Lung (tissue), 12 donors: ENCODE results near the gene NPM1. TPM values are rescaled to one million over a fixed set of nuclear protein-coding genes. Genes with fewer than 3 reads are reported as not detected.

Source experiments
- ATAC-seq: fragments of 200-7000 bp; cut with Tn5 transposase; one replicate; pipeline ENCODE4 v1.9.1; 2020; ENCODE audit warnings: moderate number of reproducible peaks; ENCODE audit not compliant: insufficient read depth, low FRiP score
- DNase-seq, 3 donors: peaks; one replicate each; pipeline ENCODE4 v3.0.0-alpha.2; 2013 to 2017
- H3K27ac ChIP-seq, 2 donors: one replicate each; pipeline ENCODE4 v1.5.1; 2013; ENCODE audit warnings: mild to moderate bottlenecking in 2 of 2, moderate library complexity in 2 of 2, control low read depth in 1 of 2, inconsistent platforms in 1 of 2, low read depth in 1 of 2, low read length in 1 of 2
- H3K27me3 ChIP-seq, 3 donors: one replicate each; pipeline ENCODE4 v1.5.1; 2013; ENCODE audit warnings: low read length in 2 of 3; ENCODE audit not compliant: control insufficient read depth in 3 of 3, insufficient read depth in 3 of 3
- H3K36me3 ChIP-seq, 4 donors: one replicate each; pipeline ENCODE4 v1.5.1; 2013; ENCODE audit warnings: low read length in 4 of 4, mild to moderate bottlenecking in 1 of 4, moderate library complexity in 1 of 4; ENCODE audit not compliant: control insufficient read depth in 4 of 4, insufficient read depth in 4 of 4
- H3K4me1 ChIP-seq, 5 donors: one replicate each; pipeline ENCODE4 v1.5.1; 2013; ENCODE audit warnings: low read length in 5 of 5, mild to moderate bottlenecking in 2 of 5, moderate library complexity in 1 of 5; ENCODE audit not compliant: control insufficient read depth in 5 of 5, insufficient read depth in 5 of 5
- H3K4me3 ChIP-seq: one replicate; pipeline ENCODE4 v1.5.1; 2013; ENCODE audit warnings: mild to moderate bottlenecking, control low read depth, moderate library complexity
- H3K9ac ChIP-seq, 2 donors: one replicate each; pipeline ENCODE4 v1.5.1; 2013; ENCODE audit warnings: low read length in 2 of 2, control low read depth in 1 of 2; ENCODE audit not compliant: insufficient read depth in 1 of 2
- H3K9me3 ChIP-seq, 4 donors: one replicate each; pipeline ENCODE4 v1.5.1; 2013; ENCODE audit warnings: low read length in 3 of 4, mild to moderate bottlenecking in 1 of 4, moderate library complexity in 1 of 4; ENCODE audit not compliant: control insufficient read depth in 4 of 4, insufficient read depth in 3 of 4
- CTCF ChIP-seq: IDR thresholded peaks from 2 replicates; pipeline ENCODE4 v1.5.1; 2012; ENCODE audit warnings: mild to moderate bottlenecking; ENCODE audit errors: control extremely low read depth, extremely low read depth
- WGBS, 2 donors: extraction: QIAGEN DNeasy Blood & Tissue Kit; methylation state at CpG; one replicate each; pipeline ENCODE4 v1.1.7; 2013; 5-methylcytosine and 5-hydroxymethylcytosine counted together
- polyA plus RNA-seq, 2 donors: library from polyadenylated mRNA; stranded (reverse); fragments of 200-250 nt; gene quantifications; one replicate each; pipeline ENCODE4 v1.2.1, GENCODE V29; 2013
- total RNA-seq, 2 donors: library from RNA; depleted of rRNA in 1 of 2; stranded (reverse); fragments of >200 nt in 1 of 2; gene quantifications; one replicate each; pipeline ENCODE4 v1.2.1, GENCODE V29; 2014 to 2021
- donor health status: control.
- donor health status: control.
- donor health status: Bipolar disorder and iron deficiency.
- donor health status: healthy.
- donor health status: DM: yes; HTN: yes; CAD: no.

NPM1 gene
- total and polyA plus RNA-seq, 4 donors: 601 to 2,411 (median 1,455) TPM

GRCh38 chr5:171419688-171420430, 32.2 kb downstream of the NPM1 start:
- TF ChIP-seq CTCF: no peak
- peaks cover 0 to 6% (median 3%) of the 10 kb centered on the region in 3 donors for H3K27me3 ChIP-seq
- no peak overlapping the region for H3K27ac ChIP-seq
- peak overlapping the region; percentile 9 for H3K4me3 ChIP-seq
- H3K9me3 ChIP-seq: no peaks in the 10 kb centered on the region
- H3K36me3 ChIP-seq: no peaks in the 10 kb centered on the region
- ATAC-seq (peak; percentile 27), DNase-seq (peak in 2 of 3 donors; percentile 38 to 44)
- 0 to 1% methylated on average over 51 to 95 of the region's 95 CpGs for WGBS, 2 donors
- peaks cover 0 to 31% (median 5%) of the 10 kb centered on the region in 5 donors for H3K4me1 ChIP-seq
- no peak overlapping the region for H3K9ac ChIP-seq

GRCh38 chr5:171420431-171421241, 33.0 kb downstream of the NPM1 start:
- no peak overlapping the region for H3K9ac ChIP-seq
- H3K4me3 ChIP-seq: no peak overlapping the region
- no peak for TF ChIP-seq CTCF
- 3% methylated on average over 53 to 65 of the region's 65 CpGs for WGBS, 2 donors
- DNase-seq (peak; percentile 88 to 98 (median 95)), ATAC-seq (peak; percentile 60)
- peaks cover 0 to 6% (median 3%) of the 10 kb centered on the region in 3 donors for H3K27me3 ChIP-seq
- H3K36me3 ChIP-seq: no peaks in the 10 kb centered on the region
- H3K9me3 ChIP-seq: no peaks in the 10 kb centered on the region
- H3K4me1 ChIP-seq: peaks cover 0 to 31% (median 5%) of the 10 kb centered on the region in 5 donors
- H3K27ac ChIP-seq: peak overlapping the region; percentile 61 to 80

- DNase-seq: no peak
Measured at GRCh38 chr5:171421331-171422262, 33.9 kb downstream of the NPM1 start.

More at GRCh38 chr5:171421331-171422262, 33.9 kb downstream of the NPM1 start:
- no peak for TF ChIP-seq CTCF
- no peaks in the 10 kb centered on the region for H3K9me3 ChIP-seq
- no peaks in the 10 kb centered on the region for H3K36me3 ChIP-seq
- H3K9ac ChIP-seq: no peak overlapping the region
- H3K4me1 ChIP-seq: peaks cover 0 to 31% (median 5%) of the 10 kb centered on the region in 5 donors
- peak overlapping the region in 1 of 2 donors; percentile 78 for H3K27ac ChIP-seq
- no peak overlapping the region for H3K4me3 ChIP-seq
- ATAC-seq: no peak
- WGBS, 2 donors: 58 to 79% methylated on average over 16 of the region's 16 CpGs
- peaks cover 0 to 6% (median 3%) of the 10 kb centered on the region in 3 donors for H3K27me3 ChIP-seq
